MCF 10A (cell line): ENCODE data around the gene POLR2M. TPM values are rescaled to one million over a fixed set of nuclear protein-coding genes. Genes with fewer than 3 reads are reported as not detected.

Source experiments
- BruUV-seq: library from RNA; stranded (reverse); fragments of 400-500 nt; replicated peaks from 2 replicates; lab custom pipeline; 2021; lab: Mats Ljungman, UMichigan
- CTCF ChIA-PET: fragments of 300-600 bp; sonication (Branson Sonifier 250); formaldehyde crosslinking; extraction: SDS; loops from one replicate; lab custom pipeline; 2021; ENCODE audit warnings: antibody characterized with exemption, inconsistent platforms; lab: Yijun Ruan, JAX
- POLR2A ChIA-PET: fragments of 300-600, 350-650 bp; sonication (Branson Sonifier 250); formaldehyde crosslinking; extraction: SDS; loops from one replicate; lab custom pipeline; 2020; ENCODE audit warnings: antibody characterized with exemption, inconsistent platforms; lab: Yijun Ruan, JAX
- DNase-seq: peaks from one replicate; pipeline ENCODE4 v3.0.0-alpha.2; 2018; ENCODE audit not compliant: unreplicated experiment
- H3K27ac Mint-ChIP-seq: one replicate; pipeline ENCODE4 v1.8.0; 2022; ENCODE audit warnings: mild to moderate bottlenecking, low read depth, mixed read lengths; ENCODE audit not compliant: unreplicated experiment
- H3K27me3 Mint-ChIP-seq: one replicate; pipeline ENCODE4 v1.8.0; 2022; ENCODE audit warnings: mixed read lengths; ENCODE audit not compliant: insufficient read depth, unreplicated experiment
- H3K36me3 Mint-ChIP-seq: one replicate; pipeline ENCODE4 v1.8.0; 2022; ENCODE audit warnings: mild to moderate bottlenecking, moderate library complexity, mixed read lengths; ENCODE audit not compliant: insufficient read depth, unreplicated experiment
- H3K4me1 Mint-ChIP-seq: one replicate; pipeline ENCODE4 v1.8.0; 2022; ENCODE audit warnings: mixed read lengths; ENCODE audit not compliant: insufficient read depth, unreplicated experiment
- H3K4me3 Mint-ChIP-seq: one replicate; pipeline ENCODE4 v1.8.0; 2022; ENCODE audit warnings: mild to moderate bottlenecking, moderate library complexity, mixed read lengths; ENCODE audit not compliant: unreplicated experiment
- H3K9me3 Mint-ChIP-seq: one replicate; pipeline ENCODE4 v1.8.0; 2022; ENCODE audit warnings: mixed read lengths; ENCODE audit not compliant: unreplicated experiment
- intact Hi-C: fragments of 100-400 bp; cut with micrococcal nuclease; formaldehyde crosslinking; loops from 2 replicates; pipeline ENCODE4 v1.14.1; 2022
- total RNA-seq: library from RNA; stranded (reverse); gene quantifications from 2 replicates; pipeline ENCODE4 v1.2.3, GENCODE V29; 2022
- TF ChIP-seq, protein P1 (sequence below): fragments of 200-600 bp; IDR thresholded peaks from one replicate; pipeline ENCODE4 v1.8.0; 2022; ENCODE audit warnings: antibody characterized with exemption, mild to moderate bottlenecking; ENCODE audit not compliant: unreplicated experiment

POLR2M gene
- total RNA-seq, 1 experiment from 2014 or later: 114 TPM

DNA sequence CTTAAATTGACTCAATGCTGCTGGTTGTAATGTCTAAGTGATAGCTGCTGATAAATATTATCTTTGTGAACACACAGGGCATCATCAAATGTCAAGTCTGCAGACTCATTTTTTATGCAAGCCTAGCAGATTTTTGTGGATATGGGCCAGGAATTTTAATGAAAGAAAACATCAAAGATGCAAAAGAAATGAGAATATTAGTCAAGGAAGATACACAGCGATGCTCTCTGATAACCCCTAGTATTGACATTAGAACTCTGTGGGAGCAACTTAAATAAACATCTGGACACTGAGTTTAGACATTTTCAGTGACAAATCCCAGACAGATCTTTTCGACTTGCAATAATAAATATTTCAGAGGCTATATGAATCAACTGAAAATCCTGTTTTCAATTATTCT is 28.3 kb downstream of the POLR2M start:
- no TSS peak for BruUV-seq
- Mint-ChIP-seq H3K27me3 (no peaks in the 10 kb centered on the region), H3K4me3 (no peak overlapping the region), H3K27ac (no peak overlapping the region), H3K4me1 (peaks cover 5% of the 10 kb centered on the region), H3K36me3 (peaks cover 6% of the 10 kb centered on the region), H3K9me3 (peaks cover 14% of the 10 kb centered on the region)
- CTCF ChIA-PET: interaction anchor here (1.4 to 2.1 kb wide), 2 partner anchors 329 to 336 kb away, joined by 3 to 6 read pairs; no protein-coding TSS in a partner anchor
- DNase-seq: no peak
- intact Hi-C loops: no loop called here
- POLR2A ChIA-PET: interaction anchor here (1.2 kb wide), 1 partner anchor 28 kb away, joined by 3 read pairs; no protein-coding TSS in a partner anchor
- TF ChIP-seq, protein P1, sequence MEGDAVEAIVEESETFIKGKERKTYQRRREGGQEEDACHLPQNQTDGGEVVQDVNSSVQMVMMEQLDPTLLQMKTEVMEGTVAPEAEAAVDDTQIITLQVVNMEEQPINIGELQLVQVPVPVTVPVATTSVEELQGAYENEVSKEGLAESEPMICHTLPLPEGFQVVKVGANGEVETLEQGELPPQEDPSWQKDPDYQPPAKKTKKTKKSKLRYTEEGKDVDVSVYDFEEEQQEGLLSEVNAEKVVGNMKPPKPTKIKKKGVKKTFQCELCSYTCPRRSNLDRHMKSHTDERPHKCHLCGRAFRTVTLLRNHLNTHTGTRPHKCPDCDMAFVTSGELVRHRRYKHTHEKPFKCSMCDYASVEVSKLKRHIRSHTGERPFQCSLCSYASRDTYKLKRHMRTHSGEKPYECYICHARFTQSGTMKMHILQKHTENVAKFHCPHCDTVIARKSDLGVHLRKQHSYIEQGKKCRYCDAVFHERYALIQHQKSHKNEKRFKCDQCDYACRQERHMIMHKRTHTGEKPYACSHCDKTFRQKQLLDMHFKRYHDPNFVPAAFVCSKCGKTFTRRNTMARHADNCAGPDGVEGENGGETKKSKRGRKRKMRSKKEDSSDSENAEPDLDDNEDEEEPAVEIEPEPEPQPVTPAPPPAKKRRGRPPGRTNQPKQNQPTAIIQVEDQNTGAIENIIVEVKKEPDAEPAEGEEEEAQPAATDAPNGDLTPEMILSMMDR: no peak

DNA sequence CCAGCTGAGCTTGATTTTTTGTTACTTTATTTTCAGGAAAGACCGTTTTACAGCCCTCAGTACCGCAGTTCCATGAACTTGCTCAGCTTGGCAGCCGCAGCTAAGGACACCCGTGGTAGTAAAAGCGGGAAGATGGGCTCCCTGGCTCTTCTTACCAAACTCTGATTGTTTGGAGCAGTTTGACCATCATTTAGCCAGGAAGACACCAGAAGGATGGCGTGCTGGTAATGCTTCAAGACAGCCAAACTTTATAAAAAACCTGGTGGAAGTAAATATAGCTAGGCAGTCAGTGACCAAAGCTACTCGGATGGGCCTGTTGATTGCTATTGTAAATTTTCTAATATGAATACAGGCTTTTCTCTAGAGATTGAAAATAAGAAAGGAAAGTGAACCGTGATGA is 28.9 kb downstream of the POLR2M start:
- Mint-ChIP-seq H3K9me3 (peaks cover 14% of the 10 kb centered on the region), H3K27me3 (no peaks in the 10 kb centered on the region), H3K27ac (no peak overlapping the region), H3K4me3 (no peak overlapping the region), H3K4me1 (peaks cover 5% of the 10 kb centered on the region), H3K36me3 (peaks cover 6% of the 10 kb centered on the region)
- no peak for DNase-seq
- no TSS peak for BruUV-seq
- CTCF ChIA-PET: interaction anchor here (1.1 to 2.1 kb wide), 3 partner anchors 328 to 335 kb away, joined by 3 to 6 read pairs (median 6); partner anchors contain the start of gene ALDH1A2
- POLR2A ChIA-PET: interaction anchor here (1.2 kb wide), 1 partner anchor 28 kb away, joined by 3 read pairs; no protein-coding TSS in a partner anchor
- TF ChIP-seq, protein P1: no peak
- intact Hi-C loops: no loop called here

DNA sequence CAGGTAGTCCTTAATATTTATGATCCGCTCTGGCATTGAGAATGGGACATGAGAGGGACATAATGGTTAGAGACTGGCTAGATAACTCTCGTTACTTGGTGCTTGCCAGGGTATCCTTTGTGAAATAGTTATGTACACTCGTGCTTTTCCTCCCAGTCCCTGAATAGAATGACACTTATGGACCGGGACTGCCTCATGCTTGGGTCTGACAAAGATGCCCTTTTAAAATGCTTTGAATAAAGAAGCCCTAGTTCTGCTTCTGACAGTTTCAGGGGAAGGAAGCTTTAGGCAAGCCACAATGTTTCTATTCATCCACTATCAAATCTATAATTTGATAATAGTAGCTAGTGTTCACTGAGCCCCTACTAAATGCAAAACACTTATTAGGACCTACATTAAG is 29.4 kb downstream of the POLR2M start:
- no peak for DNase-seq
- H3K27ac Mint-ChIP-seq: no peak overlapping the region
- intact Hi-C loops: no loop called here
- ChIA-PET POLR2A (interaction anchor here (1.2 kb wide), 1 partner anchor 29 kb away, joined by 3 read pairs; no protein-coding TSS in a partner anchor), CTCF (interaction anchor here (1.0 to 2.4 kb wide), 4 partner anchors 15 to 335 kb away, joined by 4 to 7 read pairs (median 6); partner anchors contain the start of gene ALDH1A2)
- peaks cover 14% of the 10 kb centered on the region for H3K9me3 Mint-ChIP-seq
- peaks cover 6% of the 10 kb centered on the region for H3K36me3 Mint-ChIP-seq
- H3K27me3 Mint-ChIP-seq: no peaks in the 10 kb centered on the region
- H3K4me1 Mint-ChIP-seq: peaks cover 5% of the 10 kb centered on the region
- no peak overlapping the region for H3K4me3 Mint-ChIP-seq
- TF ChIP-seq, protein P1: no peak
- BruUV-seq: no TSS peak

DNA sequence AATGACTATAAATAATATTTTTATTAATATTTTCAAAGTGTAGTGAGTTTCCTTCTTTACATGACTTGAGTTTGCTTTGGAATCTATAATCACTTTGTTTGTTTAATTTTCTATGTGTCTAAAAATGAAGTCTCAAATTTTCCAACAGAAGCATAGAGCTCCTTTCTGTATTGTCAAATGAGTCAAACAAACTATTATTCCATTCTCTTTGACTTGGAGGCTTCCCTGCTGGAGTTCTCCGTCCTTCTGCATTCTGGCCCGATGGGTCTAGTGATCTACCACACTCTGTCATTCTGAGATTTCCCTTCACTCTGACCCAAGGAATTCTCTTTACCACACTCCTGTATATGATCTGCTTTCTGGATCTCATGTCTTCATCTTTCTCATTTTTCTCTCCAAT is 30.1 kb downstream of the POLR2M start:
- Mint-ChIP-seq H3K36me3 (peaks cover 6% of the 10 kb centered on the region), H3K27ac (no peak overlapping the region), H3K9me3 (peaks cover 14% of the 10 kb centered on the region), H3K4me1 (peaks cover 5% of the 10 kb centered on the region), H3K4me3 (no peak overlapping the region), H3K27me3 (no peaks in the 10 kb centered on the region)
- TF ChIP-seq, protein P1: no peak
- no peak for DNase-seq
- no TSS peak for BruUV-seq
- intact Hi-C loops: no loop called here
- ChIA-PET POLR2A (no interaction called here), CTCF (interaction anchor here (0.6 to 2.4 kb wide), 5 partner anchors 14 to 334 kb away, joined by 3 to 7 read pairs (median 6); partner anchors contain the start of gene ALDH1A2)
